Measurements from ENCODE around the gene GRIK3.
"Not testable (repeated sequence)": the region's sequence is repeated elsewhere in the genome, so short reads cannot be mapped to it uniquely, and the experiment has no call there.

Gene GRIK3

GRCh38 chr1:37034121-37035013, at the start of gene GRIK3:
Gene GRIK3, minus strand, starts transcription at chr1:37034515. Its CDS starts 407 bp downstream, at chr1:37034108.
- Mint-ChIP-seq H3K4me3 (peak within 1 kb of the TSS in 1 of 2 donors; percentile 32), H3K9me3 (no peaks in the 10 kb centered on the region), H3K27me3 (peaks cover 98% of the 10 kb centered on the region), H3K4me1 (peaks cover 17% of the 10 kb centered on the region), H3K27ac (no peak within 1 kb of the TSS)
- ATAC-seq, result no peak
- DNase-seq, result no peak

- no peak overlapping the region for H3K4me3 Mint-ChIP-seq
- ATAC-seq (no peak), DNase-seq (no peak)
- H3K27ac Mint-ChIP-seq, result no peak overlapping the region
- H3K9me3 Mint-ChIP-seq, result no peaks in the 10 kb centered on the region
- H3K4me1 Mint-ChIP-seq, result no peaks in the 10 kb centered on the region
- peaks cover 10% of the 10 kb centered on the region for H3K27me3 Mint-ChIP-seq
These were observed 49.7 kb upstream of the GRIK3 start for GRCh38 chr1:37084013-37084412.

- peaks cover 10% of the 10 kb centered on the region for H3K27me3 Mint-ChIP-seq
- H3K4me3 Mint-ChIP-seq, result no peak overlapping the region
- H3K9me3 Mint-ChIP-seq, result no peaks in the 10 kb centered on the region
- no peaks in the 10 kb centered on the region for H3K4me1 Mint-ChIP-seq
- no peak overlapping the region for H3K27ac Mint-ChIP-seq
- DNase-seq (no peak), ATAC-seq (no peak)
These were observed 49.3 kb upstream of the GRIK3 start for GRCh38 chr1:37083603-37084002.

- not testable (repeated sequence) for ATAC-seq, H3K9me3 Mint-ChIP-seq, H3K27ac Mint-ChIP-seq, H3K4me3 Mint-ChIP-seq, H3K4me1 Mint-ChIP-seq, DNase-seq, H3K27me3 Mint-ChIP-seq
These were observed 46.1 kb upstream of the GRIK3 start for GRCh38 chr1:37080296-37080986.

- peaks cover 0 to 5% of the 10 kb centered on the region in 2 donors for H3K9me3 Mint-ChIP-seq
- DNase-seq, result no peak
- no peak overlapping the region for H3K27ac Mint-ChIP-seq
- no peak overlapping the region for H3K4me3 Mint-ChIP-seq
- no peaks in the 10 kb centered on the region for H3K4me1 Mint-ChIP-seq
- peaks cover 8% of the 10 kb centered on the region for H3K27me3 Mint-ChIP-seq
- ATAC-seq, result no peak
These were observed 44.6 kb upstream of the GRIK3 start for GRCh38 chr1:37078866-37079265.

GRCh38 chr1:37076168-37076567, 41.9 kb upstream of the GRIK3 start:
- Mint-ChIP-seq H3K4me3 (no peak overlapping the region), H3K9me3 (peaks cover 0 to 5% of the 10 kb centered on the region in 2 donors), H3K4me1 (no peaks in the 10 kb centered on the region), H3K27me3 (no peaks in the 10 kb centered on the region), H3K27ac (no peak overlapping the region)
- ATAC-seq (no peak), DNase-seq (no peak)

- ATAC-seq, result no peak
- Mint-ChIP-seq H3K9me3 (peaks cover 0 to 5% of the 10 kb centered on the region in 2 donors), H3K4me3 (no peak overlapping the region), H3K27me3 (peaks cover 1% of the 10 kb centered on the region), H3K4me1 (no peaks in the 10 kb centered on the region), H3K27ac (no peak overlapping the region)
- no peak for DNase-seq
These were observed 39.6 kb upstream of the GRIK3 start for GRCh38 chr1:37073854-37074379.

GRCh38 chr1:37073152-37073853, 39.0 kb upstream of the GRIK3 start:
- peaks cover 7% of the 10 kb centered on the region for H3K27me3 Mint-ChIP-seq
- ATAC-seq (no peak), DNase-seq (no peak)
- H3K9me3 Mint-ChIP-seq, result peaks cover 0 to 3% of the 10 kb centered on the region in 2 donors
- no peak overlapping the region for H3K4me3 Mint-ChIP-seq
- no peaks in the 10 kb centered on the region for H3K4me1 Mint-ChIP-seq
- peak overlapping the region in 1 of 2 donors; percentile 36 for H3K27ac Mint-ChIP-seq

GRCh38 chr1:37071829-37072228, 37.5 kb upstream of the GRIK3 start:
- no peak for ATAC-seq

GRCh38 chr1:37070126-37070525, 35.8 kb upstream of the GRIK3 start:
- no peak for ATAC-seq
- H3K27me3 Mint-ChIP-seq, result peaks cover 35% of the 10 kb centered on the region
- DNase-seq, result no peak
- no peak overlapping the region for H3K27ac Mint-ChIP-seq
- H3K9me3 Mint-ChIP-seq, result no peaks in the 10 kb centered on the region
- H3K4me1 Mint-ChIP-seq, result no peaks in the 10 kb centered on the region
- H3K4me3 Mint-ChIP-seq, result no peak overlapping the region

More at GRCh38 chr1:37071829-37072228, 37.5 kb upstream of the GRIK3 start:
- Mint-ChIP-seq H3K27me3 (peaks cover 22% of the 10 kb centered on the region), H3K9me3 (no peaks in the 10 kb centered on the region), H3K27ac (peak overlapping the region in 1 of 2 donors; percentile 51), H3K4me1 (no peaks in the 10 kb centered on the region), H3K4me3 (no peak overlapping the region)
- DNase-seq, result no peak

GRCh38 chr1:37069406-37069805, 35.1 kb upstream of the GRIK3 start:
- DNase-seq, result no peak
- ATAC-seq, result no peak
- Mint-ChIP-seq H3K4me3 (no peak overlapping the region), H3K4me1 (no peaks in the 10 kb centered on the region), H3K27ac (no peak overlapping the region), H3K9me3 (no peaks in the 10 kb centered on the region), H3K27me3 (peaks cover 35% of the 10 kb centered on the region)

GRCh38 chr1:37068897-37069296, 34.6 kb upstream of the GRIK3 start:
- H3K9me3 Mint-ChIP-seq, result no peaks in the 10 kb centered on the region
- H3K4me3 Mint-ChIP-seq, result no peak overlapping the region
- H3K27me3 Mint-ChIP-seq, result peaks cover 35% of the 10 kb centered on the region
- no peaks in the 10 kb centered on the region for H3K4me1 Mint-ChIP-seq
- no peak overlapping the region for H3K27ac Mint-ChIP-seq
- ATAC-seq, result no peak
- no peak for DNase-seq

GRCh38 chr1:37068260-37068659, 33.9 kb upstream of the GRIK3 start:
- no peak overlapping the region for H3K4me3 Mint-ChIP-seq
- no peaks in the 10 kb centered on the region for H3K9me3 Mint-ChIP-seq
- no peaks in the 10 kb centered on the region for H3K4me1 Mint-ChIP-seq
- peaks cover 35% of the 10 kb centered on the region for H3K27me3 Mint-ChIP-seq
- H3K27ac Mint-ChIP-seq, result no peak overlapping the region
- ATAC-seq, result no peak
- no peak for DNase-seq

GRCh38 chr1:37064039-37064438, 29.7 kb upstream of the GRIK3 start:
- no peaks in the 10 kb centered on the region for H3K4me1 Mint-ChIP-seq
- H3K4me3 Mint-ChIP-seq, result no peak overlapping the region
- H3K27ac Mint-ChIP-seq, result peak overlapping the region in 1 of 2 donors; percentile 67
- no peaks in the 10 kb centered on the region for H3K9me3 Mint-ChIP-seq
- ATAC-seq (no peak), DNase-seq (no peak)
- peaks cover 35% of the 10 kb centered on the region for H3K27me3 Mint-ChIP-seq

- Mint-ChIP-seq H3K27ac (no peak overlapping the region), H3K27me3 (no peaks in the 10 kb centered on the region), H3K4me3 (no peak overlapping the region), H3K4me1 (no peaks in the 10 kb centered on the region), H3K9me3 (no peaks in the 10 kb centered on the region)
- ATAC-seq (no peak), DNase-seq (no peak)
These were observed 25.0 kb upstream of the GRIK3 start for GRCh38 chr1:37059346-37059745.
